Measurements from ENCODE around the gene SCN4B. TPM values are rescaled to one million over a fixed set of nuclear protein-coding genes. Genes with fewer than 3 reads are reported as not detected.

Gene SCN4B
- total RNA-seq, 2 donors from 2014 or later: 3.5 to 9.8 TPM

- no peak for DNase-seq (ENCODE audit: low spot score)
- intact Hi-C loops (cut with DNase I): no loop called here
These were observed 23.6 kb upstream of the SCN4B start, which contains the start of gene SCN2B for GRCh38 chr11:118175993-118176777. Gene SCN2B, minus strand, starts transcription at chr11:118176639. Its CDS starts 208 bp downstream, at chr11:118176431.

GRCh38 chr11:118175031-118175992 lies 22.7 kb upstream of the SCN4B start:
- intact Hi-C loops (cut with DNase I): no loop called here
- DNase-seq (ENCODE audit: low spot score): no peak

- DNase-seq (ENCODE audit: low spot score): no peak
These were observed 21.5 kb upstream of the SCN4B start for GRCh38 chr11:118174006-118174567.

GRCh38 chr11:118172356-118172755 lies 19.7 kb upstream of the SCN4B start:
- DNase-seq (ENCODE audit: low spot score): peak; percentile 62
- intact Hi-C loops (cut with DNase I): no loop called here

More at GRCh38 chr11:118174006-118174567, 21.5 kb upstream of the SCN4B start:
- intact Hi-C loops (cut with DNase I): no loop called here

- peak; percentile 89 for DNase-seq (ENCODE audit: low spot score)
- intact Hi-C loops (cut with DNase I): loop anchor here in 1 of 2 donors (2.0 kb wide), 1 partner anchor 27 kb away; no protein-coding TSS in a partner anchor
These were observed 18.8 kb upstream of the SCN4B start for GRCh38 chr11:118171269-118172062.

GRCh38 chr11:118170882-118171268 lies 18.3 kb upstream of the SCN4B start:
- intact Hi-C loops (cut with DNase I): loop anchor here in 1 of 2 donors (2.0 kb wide), 1 partner anchor 26 kb away; no protein-coding TSS in a partner anchor

GRCh38 chr11:118170231-118170630 lies 17.6 kb upstream of the SCN4B start:
- DNase-seq (ENCODE audit: low spot score): no peak
- intact Hi-C loops (cut with DNase I): loop anchor here in 1 of 2 donors (2.0 kb wide), 1 partner anchor 25 kb away; no protein-coding TSS in a partner anchor

More at GRCh38 chr11:118170882-118171268, 18.3 kb upstream of the SCN4B start:
- no peak for DNase-seq (ENCODE audit: low spot score)

GRCh38 chr11:118169300-118170140 lies 16.9 kb upstream of the SCN4B start:
- DNase-seq (ENCODE audit: low spot score): peak; percentile 22
- intact Hi-C loops (cut with DNase I): loop anchor here in 1 of 2 donors (2.0 kb wide), 1 partner anchor 25 kb away; no protein-coding TSS in a partner anchor

- intact Hi-C loops (cut with DNase I): no loop called here
- peak; percentile 32 for DNase-seq (ENCODE audit: low spot score)
These were observed 16.1 kb upstream of the SCN4B start for GRCh38 chr11:118168751-118169150.

GRCh38 chr11:118168316-118168715 lies 15.7 kb upstream of the SCN4B start:
- DNase-seq (ENCODE audit: low spot score): peak; percentile 30
- intact Hi-C loops (cut with DNase I): no loop called here

- intact Hi-C loops (cut with DNase I): no loop called here
- DNase-seq (ENCODE audit: low spot score): peak; percentile 50
These were observed 15.3 kb upstream of the SCN4B start for GRCh38 chr11:118167906-118168305.

GRCh38 chr11:118167253-118167652 lies 14.6 kb upstream of the SCN4B start:
- intact Hi-C loops (cut with DNase I): no loop called here
- no peak for DNase-seq (ENCODE audit: low spot score)

GRCh38 chr11:118166641-118167040 lies 14.0 kb upstream of the SCN4B start:
- intact Hi-C loops (cut with DNase I): no loop called here

GRCh38 chr11:118164885-118165284 lies 12.3 kb upstream of the SCN4B start:
- intact Hi-C loops (cut with DNase I): no loop called here
- no peak for DNase-seq (ENCODE audit: low spot score)

More at GRCh38 chr11:118166641-118167040, 14.0 kb upstream of the SCN4B start:
- DNase-seq (ENCODE audit: low spot score): peak; percentile 49

- no peak for DNase-seq (ENCODE audit: low spot score)
- intact Hi-C loops (cut with DNase I): no loop called here
These were observed 10.9 kb upstream of the SCN4B start for GRCh38 chr11:118163494-118163893.

- intact Hi-C loops (cut with DNase I): no loop called here
- DNase-seq (ENCODE audit: low spot score): no peak
These were observed 10.2 kb upstream of the SCN4B start for GRCh38 chr11:118162846-118163245.

GRCh38 chr11:118161786-118162185 lies 9.2 kb upstream of the SCN4B start:
- intact Hi-C loops (cut with DNase I): no loop called here

More at GRCh38 chr11:118161786-118162185, 9.2 kb upstream of the SCN4B start:
- no peak for DNase-seq (ENCODE audit: low spot score)

Data from posterior vena cava (tissue), 2 donors.